HFF-Myc (cell line): ENCODE data around the gene EBF4.

Source experiments
- DNase-seq: peaks from one replicate; pipeline ENCODE4 v3.0.0-alpha.2; 2011; ENCODE audit warnings: low read depth; ENCODE audit errors: extremely low read depth
- H3K4me3 ChIP-seq: replicated peaks from 2 replicates; pipeline ENCODE4 v1.5.1; 2011; ENCODE audit warnings: low read depth, mild to moderate bottlenecking, control low read depth, low read length
- TF ChIP-seq, protein P1 (sequence below): IDR thresholded peaks from 2 replicates; pipeline ENCODE4 v1.5.1; 2012; ENCODE audit warnings: mild to moderate bottlenecking, low read depth, low read length, control low read depth; ENCODE audit errors: missing control alignments

Gene EBF4

DNA sequence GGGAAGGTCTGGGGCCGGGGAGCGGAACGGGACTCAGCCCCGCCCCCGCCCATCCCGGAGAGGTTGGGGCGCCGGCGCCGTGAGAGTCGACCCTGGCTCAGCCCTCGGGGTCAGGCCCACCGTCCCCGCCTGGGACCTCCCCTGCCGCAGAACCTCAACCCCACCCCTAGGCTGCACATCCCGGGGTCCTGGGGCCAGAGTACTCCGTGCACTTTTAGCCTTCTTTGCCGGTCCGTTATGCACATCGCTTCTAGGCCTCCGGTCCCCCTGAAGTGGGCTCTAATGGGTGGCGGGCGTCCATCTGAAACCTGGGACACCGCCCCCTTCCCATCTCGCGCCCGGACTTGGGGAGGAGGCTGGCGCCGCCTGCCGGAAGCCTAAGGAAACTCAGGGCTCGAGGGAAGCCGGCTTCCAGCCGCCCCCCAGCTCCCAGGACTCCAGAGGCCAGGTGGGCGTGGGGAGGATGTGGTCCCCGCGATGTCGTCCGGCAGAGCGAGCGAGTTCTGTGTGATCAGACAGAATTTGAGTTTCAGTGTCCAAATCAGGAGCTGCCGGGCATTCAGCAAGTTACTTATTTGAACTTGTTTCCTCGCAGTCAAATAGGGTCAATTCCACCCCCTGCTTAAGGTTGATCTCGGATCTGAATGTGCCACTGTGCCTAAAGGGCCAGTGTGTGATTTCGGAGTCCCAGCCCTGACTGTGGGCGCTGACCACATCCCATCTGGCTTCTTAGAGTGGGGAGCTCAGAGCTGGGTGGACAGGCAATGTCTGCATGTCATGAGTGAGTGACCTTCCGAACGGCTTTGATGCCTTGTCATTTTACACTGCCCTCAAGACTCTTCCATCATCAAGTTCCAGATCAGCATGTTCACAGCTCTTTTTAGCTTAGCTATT, 60.2 kb downstream of the EBF4 start:
- TF ChIP-seq, protein P1, sequence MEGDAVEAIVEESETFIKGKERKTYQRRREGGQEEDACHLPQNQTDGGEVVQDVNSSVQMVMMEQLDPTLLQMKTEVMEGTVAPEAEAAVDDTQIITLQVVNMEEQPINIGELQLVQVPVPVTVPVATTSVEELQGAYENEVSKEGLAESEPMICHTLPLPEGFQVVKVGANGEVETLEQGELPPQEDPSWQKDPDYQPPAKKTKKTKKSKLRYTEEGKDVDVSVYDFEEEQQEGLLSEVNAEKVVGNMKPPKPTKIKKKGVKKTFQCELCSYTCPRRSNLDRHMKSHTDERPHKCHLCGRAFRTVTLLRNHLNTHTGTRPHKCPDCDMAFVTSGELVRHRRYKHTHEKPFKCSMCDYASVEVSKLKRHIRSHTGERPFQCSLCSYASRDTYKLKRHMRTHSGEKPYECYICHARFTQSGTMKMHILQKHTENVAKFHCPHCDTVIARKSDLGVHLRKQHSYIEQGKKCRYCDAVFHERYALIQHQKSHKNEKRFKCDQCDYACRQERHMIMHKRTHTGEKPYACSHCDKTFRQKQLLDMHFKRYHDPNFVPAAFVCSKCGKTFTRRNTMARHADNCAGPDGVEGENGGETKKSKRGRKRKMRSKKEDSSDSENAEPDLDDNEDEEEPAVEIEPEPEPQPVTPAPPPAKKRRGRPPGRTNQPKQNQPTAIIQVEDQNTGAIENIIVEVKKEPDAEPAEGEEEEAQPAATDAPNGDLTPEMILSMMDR, result peak; percentile 84
- peak overlapping the region; percentile 29 for H3K4me3 ChIP-seq
- DNase-seq, result no peak

DNA sequence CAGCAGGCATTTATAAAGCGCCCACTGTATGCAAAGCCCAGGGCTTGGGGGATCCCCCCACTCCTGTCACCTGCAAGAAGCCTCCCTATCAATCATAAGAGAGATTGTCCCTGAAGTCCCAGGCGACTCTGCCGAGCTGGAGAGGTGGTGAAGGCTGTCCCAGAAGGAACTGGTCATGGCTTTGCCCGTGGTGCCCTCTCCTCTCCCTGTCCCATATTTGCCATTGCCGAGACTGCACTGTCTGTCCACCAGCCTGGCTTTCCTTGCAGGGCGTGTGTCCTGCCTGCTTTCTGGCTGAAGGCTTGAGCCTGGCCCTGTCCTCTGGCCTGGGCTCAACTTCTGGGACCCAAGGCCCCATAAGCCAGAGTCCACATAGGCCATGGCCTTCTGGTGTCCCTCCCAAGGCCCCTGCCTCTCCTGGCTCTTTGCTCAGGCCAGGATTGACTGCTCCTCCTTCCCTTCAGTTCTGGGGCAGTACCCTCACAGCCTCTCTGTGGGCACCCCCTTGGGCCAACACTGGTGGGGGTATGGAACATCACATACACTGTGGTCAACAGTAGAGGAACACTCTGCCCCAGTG, 61.0 kb downstream of the EBF4 start:
- DNase-seq, result no peak
- no peak overlapping the region for H3K4me3 ChIP-seq
- TF ChIP-seq, protein P1, result no peak

DNA sequence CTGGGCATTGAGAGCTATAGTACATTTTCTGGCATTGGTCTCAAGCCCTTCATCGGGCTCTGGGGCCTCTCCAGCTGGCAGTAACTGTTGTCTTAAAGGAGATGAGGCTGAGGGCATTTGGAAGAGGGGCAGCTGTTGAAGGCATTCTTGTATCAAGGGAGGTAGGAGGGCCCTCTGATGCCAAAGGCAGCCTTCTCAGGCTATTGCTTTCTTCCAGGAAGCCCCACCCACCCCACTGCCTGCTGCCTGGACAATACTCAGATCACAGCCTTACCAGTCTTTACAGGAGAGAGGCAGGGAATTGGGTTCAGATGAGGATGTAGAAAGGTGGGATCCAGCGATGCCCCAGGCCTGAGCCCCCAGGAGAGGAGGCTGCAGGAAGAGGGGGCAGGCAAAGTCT, 61.8 kb downstream of the EBF4 start:
- no peak overlapping the region for H3K4me3 ChIP-seq
- no peak for DNase-seq
- TF ChIP-seq, protein P1, result no peak

DNA sequence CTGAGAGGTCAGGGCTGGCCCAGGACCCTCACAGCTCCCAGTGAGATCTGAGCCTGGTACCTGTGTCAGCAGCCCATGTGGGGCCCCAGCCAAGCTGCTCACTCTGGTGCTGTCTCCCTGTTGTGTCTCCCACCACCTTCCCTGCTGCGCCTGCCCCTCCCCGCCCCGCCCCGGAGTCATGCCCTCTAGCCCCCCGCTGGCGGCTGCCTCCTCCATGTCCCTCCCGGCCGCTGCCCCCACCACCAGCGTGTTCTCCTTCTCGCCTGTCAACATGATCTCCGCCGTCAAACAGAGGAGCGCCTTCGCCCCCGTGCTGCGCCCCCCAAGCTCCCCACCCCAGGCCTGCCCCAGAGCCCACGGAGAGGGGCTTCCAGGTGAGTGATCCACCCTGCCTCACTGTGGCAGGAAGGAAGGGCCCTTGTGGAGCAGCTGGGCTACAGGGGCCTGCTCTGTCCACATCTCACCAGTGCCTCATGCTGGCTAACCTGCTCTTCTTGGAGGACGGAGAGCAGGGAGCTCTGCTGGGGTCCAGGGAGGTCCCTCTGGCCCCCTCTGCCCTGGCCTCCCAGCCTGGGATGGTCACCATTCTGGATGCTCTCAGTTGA, 63.0 kb downstream of the EBF4 start:
- DNase-seq, result no peak
- TF ChIP-seq, protein P1, result no peak
- H3K4me3 ChIP-seq, result no peak overlapping the region

DNA sequence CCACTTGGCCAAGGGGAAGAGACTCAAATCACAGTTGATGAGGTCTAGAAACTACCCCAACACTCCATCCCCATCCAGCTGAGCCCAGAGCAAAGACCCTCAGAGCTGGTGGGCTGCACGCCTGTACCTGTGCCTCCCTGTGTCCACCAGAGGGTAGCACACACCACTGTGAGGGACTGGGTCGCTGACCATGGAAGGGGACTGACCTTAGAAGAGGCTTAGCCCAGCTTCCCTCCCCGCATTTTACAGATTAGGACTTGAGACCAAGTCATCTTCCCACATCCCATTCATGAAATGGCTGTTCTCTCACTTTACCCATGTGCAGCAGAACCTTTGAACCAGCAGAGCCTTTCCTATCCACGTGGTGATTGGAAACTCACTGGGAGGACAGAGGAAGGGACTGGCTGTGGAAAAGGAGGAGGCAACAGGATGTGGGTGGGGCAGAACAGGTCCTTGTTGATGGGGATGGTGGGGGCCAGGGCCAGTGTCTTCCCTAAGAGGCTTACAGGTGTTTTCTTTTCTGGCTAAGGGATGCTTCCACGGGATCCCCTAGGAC, 63.6 kb downstream of the EBF4 start:
- DNase-seq, result no peak
- TF ChIP-seq, protein P1, result peak; percentile 84
- no peak overlapping the region for H3K4me3 ChIP-seq

DNA sequence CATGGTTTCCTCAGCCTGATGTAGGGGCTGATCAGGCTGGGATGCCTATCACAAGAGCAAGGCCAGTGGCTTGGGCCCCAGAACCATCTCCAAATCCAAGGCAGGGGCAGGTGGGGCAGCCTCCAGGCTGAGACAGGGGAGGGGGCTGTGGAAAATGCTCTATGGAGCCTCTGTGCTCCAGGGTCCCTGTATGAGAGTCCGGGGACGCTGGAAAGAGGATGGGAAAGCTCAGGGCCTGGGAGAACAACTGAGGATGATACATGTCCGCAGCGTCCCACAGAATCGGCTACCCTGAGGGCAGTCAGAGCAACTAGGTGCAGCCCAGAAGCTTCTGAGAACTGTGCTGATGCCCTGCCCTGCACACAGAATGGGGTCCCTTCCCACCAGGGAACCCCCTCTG, 64.4 kb downstream of the EBF4 start:
- no peak for DNase-seq
- TF ChIP-seq, protein P1, result no peak
- no peak overlapping the region for H3K4me3 ChIP-seq
